GM12865 (cell line): ENCODE data around the gene WBP2NL.

Experiments used
- DNase-seq: peaks from one replicate; pipeline ENCODE4 v3.0.0; 2010; ENCODE audit warnings: low read depth
- H3K4me3 ChIP-seq: 2 replicates; pipeline ENCODE4 v1.5.1; 2011; ENCODE audit warnings: mild to moderate bottlenecking, low read depth, low read length, control low read depth
- TF ChIP-seq, protein P1 (sequence below): IDR thresholded peaks from 2 replicates; pipeline ENCODE4 v1.5.1; 2011; ENCODE audit warnings: low read length, control low read depth, low read depth, inconsistent platforms; ENCODE audit not compliant: insufficient read depth; ENCODE audit errors: missing control alignments

The WBP2NL gene

DNA sequence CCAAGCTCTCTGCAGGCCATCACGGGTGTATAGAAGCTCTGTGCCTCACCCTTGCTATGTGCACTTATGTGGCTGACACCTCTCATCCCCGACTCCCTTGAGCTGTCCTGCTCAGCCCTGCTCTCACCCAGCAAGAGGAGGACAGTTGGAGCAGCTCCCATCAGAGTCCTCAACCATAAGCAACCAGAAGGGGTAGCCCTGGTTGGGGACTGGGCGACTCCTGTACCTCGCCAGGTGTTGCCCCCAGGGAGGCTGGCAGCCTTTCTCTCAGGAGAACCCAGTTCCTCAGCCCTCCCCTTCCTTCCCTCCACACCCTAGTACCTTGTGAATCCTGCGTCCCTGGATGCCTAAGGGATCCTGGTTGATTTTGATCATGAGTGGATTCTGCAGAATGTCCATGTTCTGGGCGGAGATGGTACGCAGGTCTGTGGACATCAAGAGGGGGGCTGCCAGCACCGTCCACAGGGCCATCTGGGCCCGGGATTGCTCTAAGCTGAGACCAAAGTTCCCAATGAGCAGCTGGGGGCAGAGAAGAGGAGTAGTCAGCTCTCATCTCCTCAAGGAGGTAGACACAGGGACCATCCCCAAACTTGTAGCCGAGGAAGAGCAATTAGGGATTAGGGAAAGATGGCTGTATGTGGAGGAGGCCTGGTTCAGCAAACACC, 64.0 kb downstream of the WBP2NL start:
- DNase-seq, result no peak
- no peak overlapping the region for H3K4me3 ChIP-seq
- TF ChIP-seq, protein P1, sequence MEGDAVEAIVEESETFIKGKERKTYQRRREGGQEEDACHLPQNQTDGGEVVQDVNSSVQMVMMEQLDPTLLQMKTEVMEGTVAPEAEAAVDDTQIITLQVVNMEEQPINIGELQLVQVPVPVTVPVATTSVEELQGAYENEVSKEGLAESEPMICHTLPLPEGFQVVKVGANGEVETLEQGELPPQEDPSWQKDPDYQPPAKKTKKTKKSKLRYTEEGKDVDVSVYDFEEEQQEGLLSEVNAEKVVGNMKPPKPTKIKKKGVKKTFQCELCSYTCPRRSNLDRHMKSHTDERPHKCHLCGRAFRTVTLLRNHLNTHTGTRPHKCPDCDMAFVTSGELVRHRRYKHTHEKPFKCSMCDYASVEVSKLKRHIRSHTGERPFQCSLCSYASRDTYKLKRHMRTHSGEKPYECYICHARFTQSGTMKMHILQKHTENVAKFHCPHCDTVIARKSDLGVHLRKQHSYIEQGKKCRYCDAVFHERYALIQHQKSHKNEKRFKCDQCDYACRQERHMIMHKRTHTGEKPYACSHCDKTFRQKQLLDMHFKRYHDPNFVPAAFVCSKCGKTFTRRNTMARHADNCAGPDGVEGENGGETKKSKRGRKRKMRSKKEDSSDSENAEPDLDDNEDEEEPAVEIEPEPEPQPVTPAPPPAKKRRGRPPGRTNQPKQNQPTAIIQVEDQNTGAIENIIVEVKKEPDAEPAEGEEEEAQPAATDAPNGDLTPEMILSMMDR, result no peak

GRCh38 chr22:42064629-42065028, 66.0 kb downstream of the WBP2NL start:
- TF ChIP-seq, protein P1, result no peak
- no peak overlapping the region for H3K4me3 ChIP-seq
- no peak for DNase-seq

DNA sequence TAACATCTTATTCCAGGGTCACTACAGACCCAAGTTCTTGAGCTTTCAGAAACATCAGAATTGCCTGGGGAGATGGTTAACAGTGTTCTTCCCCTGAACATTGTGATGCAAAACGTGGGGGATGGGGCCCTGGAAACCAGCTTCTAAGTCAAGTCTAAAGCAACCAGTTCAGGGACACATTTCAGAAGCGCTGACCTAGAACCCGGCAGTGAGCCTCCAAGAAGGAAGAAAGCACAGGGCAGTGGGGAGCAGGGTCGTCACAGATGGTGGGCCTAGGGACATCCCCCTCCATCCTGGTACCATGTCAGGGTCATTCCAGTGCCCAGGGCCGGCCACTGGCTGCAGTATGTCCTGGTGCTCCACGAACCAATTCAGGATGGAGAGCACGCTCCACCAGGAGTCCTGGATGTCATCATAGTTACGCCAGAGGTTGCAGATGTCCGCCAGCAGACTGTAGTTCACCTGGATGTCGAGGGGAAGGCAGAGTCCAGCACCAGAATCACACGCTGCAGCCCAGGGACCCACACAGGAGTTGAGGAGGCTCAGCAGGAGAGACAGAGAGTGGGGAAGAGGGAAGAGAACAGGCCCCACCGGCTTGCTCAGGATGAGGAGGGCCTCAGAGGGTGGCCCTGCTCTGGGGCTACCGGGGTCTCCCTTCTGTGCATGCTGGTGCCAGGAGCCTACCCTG, 67.0 kb downstream of the WBP2NL start:
- no peak overlapping the region for H3K4me3 ChIP-seq
- DNase-seq, result no peak
- TF ChIP-seq, protein P1, result no peak

DNA sequence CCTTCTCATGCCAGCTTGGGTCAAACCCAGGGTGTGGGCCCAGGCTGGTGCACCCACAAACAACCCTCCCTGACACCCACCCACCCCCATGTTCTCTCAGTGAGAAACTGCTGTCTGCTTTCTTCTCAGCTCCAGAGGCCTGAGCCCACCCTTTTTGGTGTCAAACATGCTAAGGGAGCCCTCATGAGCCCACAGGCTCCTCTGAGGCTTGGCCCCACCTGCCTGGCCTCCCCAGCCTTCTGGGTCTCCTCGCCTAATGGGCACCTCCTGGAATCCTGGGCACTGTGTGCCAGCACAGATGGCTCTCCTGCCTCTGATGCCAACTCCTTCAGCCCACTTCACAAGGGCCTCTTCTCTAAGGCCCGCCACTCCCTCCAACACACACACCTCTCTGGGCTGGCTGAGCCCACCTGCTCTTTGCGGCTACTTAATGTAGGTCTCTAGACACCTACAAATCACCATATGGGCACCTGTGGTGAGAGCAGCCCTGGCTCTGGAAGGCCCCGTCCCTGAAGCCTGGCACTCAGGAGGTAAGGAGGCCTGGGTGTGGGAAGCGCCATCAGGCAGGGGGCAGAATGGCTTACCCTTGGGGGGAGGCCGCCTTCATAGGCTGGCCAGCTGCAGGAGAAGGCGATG, 67.7 kb downstream of the WBP2NL start:
- DNase-seq, result no peak
- TF ChIP-seq, protein P1, result no peak
- no peak overlapping the region for H3K4me3 ChIP-seq

DNA sequence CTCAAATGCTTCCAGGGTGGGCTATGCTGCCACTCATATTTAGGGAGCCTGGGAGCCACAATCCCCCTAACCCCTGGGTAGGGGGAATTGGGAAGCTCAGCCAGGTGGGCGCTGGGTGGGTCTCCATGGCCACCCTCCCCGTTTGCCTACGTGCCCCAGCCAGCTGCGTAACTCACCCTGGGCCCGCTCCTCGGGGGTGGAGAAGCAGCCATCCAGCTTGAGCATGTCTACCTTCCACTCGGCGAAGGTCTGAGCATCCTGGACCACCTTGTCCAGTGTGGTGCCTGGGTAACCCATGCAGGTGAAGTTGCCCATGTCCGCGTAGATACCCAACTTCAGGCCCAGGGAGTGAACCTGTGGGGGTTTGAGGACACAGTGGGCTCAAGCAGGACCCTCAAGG, 68.3 kb downstream of the WBP2NL start:
- H3K4me3 ChIP-seq, result no peak overlapping the region
- TF ChIP-seq, protein P1, result no peak
- no peak for DNase-seq

DNA sequence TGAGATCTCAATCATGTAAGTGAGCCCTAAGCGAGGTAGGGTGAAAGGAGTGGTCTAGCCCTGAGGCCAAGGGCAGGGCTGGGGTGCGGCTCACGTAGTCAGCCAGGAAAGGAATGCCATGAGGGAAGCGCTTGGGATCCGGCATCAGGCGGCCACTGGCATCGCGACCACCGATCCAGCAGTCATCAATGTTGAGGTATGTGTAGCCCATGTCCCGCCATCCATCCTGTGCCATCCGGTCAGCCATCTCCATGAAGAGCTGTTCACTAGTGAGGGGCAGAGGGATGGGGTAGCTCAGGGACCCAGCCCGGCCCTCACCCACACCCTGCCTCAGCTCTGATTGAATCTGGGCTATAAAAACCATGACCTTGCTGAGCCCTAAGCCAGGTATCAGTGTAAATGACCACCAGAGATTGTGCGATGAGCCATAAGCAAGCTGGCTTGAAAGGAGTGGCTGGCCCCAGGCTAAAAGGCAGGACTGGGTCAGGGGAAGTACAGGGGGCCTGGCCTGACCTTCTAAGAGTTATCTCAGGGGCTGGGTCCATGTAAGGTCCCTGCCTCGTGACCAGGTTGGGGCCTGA, 69.2 kb downstream of the WBP2NL start:
- TF ChIP-seq, protein P1, result no peak
- no peak overlapping the region for H3K4me3 ChIP-seq
- DNase-seq, result no peak
